ENCODE measurements around the gene CRYBB3.
"Not testable (repeated sequence)": the region's sequence is repeated elsewhere in the genome, so short reads cannot be mapped to it uniquely, and the experiment has no call there.

The CRYBB3 gene

DNA sequence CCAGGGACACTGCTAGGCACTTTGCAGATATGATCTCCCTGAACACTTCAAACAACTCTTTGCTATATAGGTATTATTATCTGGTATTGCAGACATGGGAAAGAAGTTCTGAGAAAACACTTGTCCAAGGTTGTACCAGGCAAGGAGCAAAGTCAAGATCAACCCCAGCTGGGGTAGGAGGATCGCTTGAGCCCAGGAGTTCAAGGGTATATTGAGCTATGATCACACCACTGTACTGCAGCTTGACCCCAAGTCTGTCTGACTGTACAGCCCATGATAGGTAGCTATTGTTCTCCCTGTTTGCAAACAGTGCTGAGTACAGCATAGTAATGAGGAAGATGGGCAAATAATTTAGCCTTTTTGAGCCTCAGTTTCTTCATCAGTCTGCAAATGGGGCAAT lies 55.5 kb downstream of the CRYBB3 start:
- H3K4me1 Mint-ChIP-seq, H3K27me3 Mint-ChIP-seq, H3K4me3 Mint-ChIP-seq, H3K27ac Mint-ChIP-seq, H3K9me3 Mint-ChIP-seq, H3K36me3 Mint-ChIP-seq: not testable (repeated sequence)
